HG02885 (cell line): ENCODE results near the gene PRR11.
"Not testable (repeated sequence)": the region's sequence is repeated elsewhere in the genome, so short reads cannot be mapped to it uniquely, and the experiment has no call there.

Experiments used
- ATAC-seq: cut with Tn5 transposase; IDR thresholded peaks from one replicate; pipeline ENCODE4 v1.9.1; 2021; ENCODE audit warnings: mild to moderate bottlenecking; ENCODE audit not compliant: unreplicated experiment, poor library complexity

The PRR11 gene

DNA sequence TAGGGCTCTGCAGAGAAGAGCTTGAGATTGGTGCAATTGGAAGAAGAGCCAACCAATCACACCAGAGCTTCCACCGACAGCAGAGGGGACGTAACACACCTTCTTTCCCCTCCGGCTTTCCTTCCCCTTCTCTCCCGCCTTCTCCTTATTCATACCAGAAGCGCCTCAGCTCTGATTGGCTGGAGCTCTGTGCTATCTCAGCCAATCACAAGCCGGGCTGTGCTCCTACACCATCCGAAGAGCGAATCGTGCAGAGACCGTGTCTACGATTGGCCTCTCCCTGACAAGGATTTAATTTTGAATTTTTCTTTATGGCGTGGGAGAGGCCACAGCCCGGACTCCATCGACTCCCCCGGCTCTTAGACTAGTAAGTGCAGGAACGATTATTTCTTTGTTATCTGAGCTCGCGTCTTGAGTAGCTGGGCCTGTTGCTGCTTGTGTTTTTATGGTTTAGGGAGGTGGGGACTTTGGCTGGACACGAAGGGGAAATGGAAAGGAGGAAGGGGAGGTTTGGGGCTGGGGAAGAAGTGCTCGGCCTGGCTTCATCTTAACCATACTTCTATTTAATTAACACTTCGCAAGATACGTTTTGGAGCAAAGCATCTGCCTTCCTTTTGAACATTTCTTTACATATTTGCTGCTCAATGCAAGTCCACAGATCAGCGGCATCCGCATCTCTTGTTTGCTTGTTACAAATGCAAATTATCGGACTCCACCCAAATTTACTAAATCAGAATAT is at the start of gene PRR11:
Gene PRR11 (plus strand): TSS at position 308 of the 739 bp plus-strand sequence. CDS start 14,007 bp downstream, outside the sequence.
- peak; percentile 89 for ATAC-seq

DNA sequence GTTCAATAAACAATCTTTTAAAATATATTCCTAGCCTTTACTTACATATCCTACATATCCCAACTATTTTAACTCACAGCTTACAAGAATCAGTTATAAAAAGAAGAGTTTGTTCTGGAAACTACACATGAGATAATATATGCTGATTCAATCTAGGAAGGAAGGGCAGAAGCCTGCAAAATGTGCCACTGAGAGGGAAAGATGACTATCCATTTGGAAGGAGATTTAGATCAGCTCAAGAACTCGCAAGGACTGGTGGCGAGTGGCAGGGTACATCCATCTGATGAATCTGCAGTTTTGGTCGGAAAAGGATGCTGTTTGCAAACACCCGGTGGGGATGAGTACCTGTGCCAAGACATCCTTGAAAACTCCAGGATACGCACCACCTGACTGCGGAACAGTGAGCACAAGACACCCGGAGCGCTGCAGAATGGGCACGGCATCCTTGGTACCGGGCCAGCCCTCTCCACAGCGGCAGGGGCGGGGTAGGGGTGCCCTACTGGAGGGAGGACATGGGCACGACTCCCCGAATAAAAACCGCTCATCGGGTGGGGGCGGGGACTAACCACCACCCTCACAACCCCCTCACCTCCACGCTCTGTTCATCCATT is 49.6 kb upstream of the PRR11 start:
- ATAC-seq, result peak; percentile 21

DNA sequence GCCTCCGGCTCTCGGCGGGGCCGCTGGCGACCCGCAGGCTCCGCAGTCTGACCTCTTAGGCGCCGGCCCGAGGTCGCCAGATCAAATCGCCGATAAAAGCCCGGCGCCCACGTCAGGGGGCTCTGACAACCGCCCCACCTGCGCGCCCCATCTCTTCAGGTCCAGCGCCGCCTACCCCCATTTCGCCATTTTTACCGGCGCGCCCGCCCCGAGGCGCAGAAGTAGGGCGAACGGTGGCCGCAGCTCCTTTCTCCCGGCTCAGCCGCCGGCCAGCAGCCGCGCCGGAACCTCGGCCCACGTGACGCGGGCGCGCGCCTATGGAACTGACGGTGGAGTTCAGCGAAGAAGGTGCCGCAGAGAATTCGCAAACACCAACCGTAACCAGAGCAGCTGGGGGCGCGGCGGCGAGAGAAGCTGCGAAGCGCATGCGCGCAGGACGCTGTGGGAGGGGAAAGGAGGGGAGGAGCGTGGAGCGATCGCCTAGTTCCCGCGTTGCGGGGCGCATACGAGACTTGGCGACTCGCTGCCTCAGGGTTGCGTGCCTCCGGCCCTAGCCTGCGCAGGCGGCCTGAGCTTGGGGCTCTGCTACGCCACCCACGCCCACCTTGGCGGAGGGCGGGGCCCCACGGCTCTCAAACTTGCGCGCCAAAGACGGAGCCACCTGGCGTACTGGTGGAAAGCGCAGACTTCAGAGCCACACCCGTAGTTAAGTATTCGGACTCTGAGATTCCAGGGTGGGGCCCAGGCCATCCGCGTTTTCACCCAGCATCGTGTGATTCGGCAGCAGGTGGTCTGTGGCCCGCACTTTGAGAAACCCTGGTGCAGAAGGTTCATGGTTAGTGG is 48.9 kb upstream of the PRR11 start, which contains the start of gene TRIM37:
Gene TRIM37 (minus strand): TSS at position 418 of the 843 bp plus-strand sequence. CDS start 419 bp downstream, outside the sequence.
- ATAC-seq, result peak; percentile 95

DNA sequence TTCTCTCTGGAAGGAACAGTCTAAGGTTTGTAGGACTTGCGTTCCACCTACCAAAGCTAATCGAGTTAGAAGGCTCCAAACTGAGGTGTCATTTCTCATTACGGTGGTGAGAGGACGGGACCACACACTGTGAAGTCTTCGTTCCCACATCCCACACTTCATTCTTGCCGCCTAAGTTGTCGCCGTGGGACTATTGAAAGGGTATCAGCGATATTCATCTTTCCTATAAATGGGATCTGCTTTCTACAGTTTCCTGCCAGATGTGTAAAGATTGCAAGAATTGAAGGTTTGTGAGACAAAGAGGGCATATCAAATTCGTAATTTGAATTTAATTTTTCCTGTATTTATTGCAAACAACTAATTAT is 48.3 kb upstream of the PRR11 start:
- ATAC-seq, result no peak

DNA sequence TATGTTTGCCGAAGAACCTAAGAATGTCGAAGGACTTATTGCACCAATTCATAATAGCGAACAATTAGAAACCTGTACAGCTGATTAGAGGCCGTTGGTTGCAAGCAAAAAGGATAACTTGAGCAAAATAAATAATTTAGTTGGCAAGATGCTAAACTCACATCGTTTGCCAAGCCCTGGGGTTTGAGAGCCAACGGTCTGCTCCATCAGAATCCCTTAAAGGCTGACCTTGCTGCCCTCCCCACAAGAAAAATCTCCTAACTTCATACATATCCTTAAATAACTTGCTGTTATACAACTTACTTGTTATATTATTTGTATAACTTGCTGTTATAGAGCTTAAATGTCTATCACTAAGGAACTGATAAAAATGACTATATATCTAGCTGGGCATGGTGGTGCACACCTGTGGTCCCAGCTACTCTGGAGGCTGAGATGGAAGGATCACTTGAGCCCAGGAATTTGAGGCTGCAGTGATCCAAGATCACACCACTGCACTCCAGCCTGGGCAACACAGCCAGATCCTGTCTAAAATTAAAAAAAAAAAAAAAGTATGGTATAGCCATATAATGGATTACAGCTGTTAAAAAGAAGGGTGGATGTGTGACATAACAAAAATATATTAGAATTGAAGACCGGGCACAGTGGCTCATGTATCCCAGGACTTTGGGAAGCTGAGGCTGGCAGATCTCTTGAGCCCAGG is 47.0 kb upstream of the PRR11 start:
- no peak for ATAC-seq

DNA sequence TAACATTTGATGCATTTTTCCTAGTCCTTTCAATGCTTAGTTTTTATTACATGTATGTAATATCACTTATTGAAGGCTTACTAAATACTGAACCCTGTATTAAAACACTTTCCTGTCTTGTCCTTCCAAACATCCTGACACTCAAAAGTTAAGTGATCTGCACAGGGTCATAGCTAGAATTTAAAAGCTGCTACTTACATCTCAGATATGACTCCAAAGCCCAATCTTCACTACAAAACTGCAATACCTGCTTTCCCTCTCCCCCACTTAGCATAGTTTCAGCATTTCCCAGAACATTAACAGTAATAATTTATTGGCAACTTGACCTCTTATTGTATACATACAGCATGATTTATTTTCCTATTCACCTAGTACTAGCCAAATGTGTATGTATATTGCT is 44.6 kb upstream of the PRR11 start:
- no peak for ATAC-seq

DNA sequence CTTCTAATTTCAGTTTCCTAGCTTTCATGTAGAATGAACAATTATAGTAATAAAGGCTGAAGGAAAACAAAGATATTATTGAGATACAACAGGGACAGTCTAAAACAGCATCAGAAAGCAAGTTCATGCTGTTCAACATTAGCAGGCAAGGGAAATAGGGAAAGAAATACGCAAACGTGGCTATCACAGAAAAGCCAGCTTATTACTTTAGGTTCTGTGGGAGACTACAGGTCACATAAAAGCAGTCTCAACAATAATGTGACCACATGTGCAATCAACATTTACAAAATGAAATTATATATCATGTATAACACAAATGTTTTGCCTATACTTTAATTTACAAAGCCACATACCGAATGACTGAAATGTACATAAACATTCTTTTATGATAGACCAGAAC is 44.0 kb upstream of the PRR11 start:
- ATAC-seq, result no peak

DNA sequence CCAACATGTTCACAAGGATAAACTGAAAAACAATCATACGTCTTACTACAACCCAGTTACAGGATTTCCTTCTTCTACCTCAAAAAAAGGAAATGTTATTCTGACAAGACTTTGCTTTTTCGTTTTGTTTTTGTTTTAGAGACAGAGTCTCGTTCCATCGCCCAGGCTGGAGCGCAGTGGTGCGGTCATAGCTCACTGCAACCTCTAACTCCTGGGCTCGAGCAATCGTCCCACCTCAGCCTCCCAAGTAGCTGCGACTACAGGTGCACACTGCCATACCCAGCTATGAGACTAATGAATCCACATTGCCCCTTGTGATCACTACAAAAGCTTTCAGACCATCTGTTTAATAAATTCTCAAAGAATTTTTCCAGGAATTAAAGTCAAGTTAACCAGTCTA is 40.1 kb upstream of the PRR11 start:
- no peak for ATAC-seq

DNA sequence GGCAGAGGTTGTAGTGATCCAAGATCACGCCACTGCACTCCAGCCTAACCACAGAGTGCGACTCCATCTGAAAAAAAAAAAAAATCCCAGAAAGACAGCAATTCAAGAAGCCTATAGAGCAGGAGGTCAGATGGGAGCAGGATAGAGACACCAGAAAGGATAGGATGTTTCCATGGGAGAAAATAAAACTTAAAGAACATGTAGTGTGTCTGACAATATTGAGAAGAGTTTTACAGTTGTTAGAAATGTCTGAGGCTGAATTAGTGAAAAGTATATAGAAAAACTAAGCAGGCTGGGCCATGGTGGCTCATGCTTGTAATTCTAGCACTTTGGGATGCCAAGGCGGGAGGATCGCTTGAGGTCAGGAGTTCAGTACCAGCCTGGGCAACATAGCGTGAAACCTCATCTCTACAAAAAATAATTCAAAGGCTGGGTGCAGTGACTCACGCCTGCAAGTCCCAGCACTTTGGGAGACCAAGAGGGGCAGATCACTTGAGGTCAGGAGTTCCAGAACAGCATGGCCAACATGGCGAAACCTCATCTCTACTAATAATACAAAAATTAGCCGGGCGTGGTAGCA is 33.6 kb upstream of the PRR11 start:
- ATAC-seq, result no peak

DNA sequence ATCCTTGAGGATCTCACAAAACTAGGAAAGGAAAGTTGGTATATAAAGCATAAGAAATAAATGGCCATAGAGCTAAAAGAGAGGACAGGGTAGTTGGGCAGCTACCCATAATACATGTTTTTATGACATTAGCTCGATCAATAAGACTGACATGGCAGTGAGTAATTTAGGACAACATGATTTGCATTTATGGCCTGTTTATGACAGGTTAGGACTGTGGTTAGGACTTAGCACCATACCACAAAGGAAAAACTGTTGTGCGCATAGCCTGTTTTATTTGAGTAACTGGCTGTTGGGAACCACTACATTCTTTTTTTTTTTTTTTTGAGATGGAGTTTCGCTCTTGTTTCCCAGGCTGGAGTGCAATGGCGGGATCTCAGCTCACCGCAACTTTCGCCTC is 30.9 kb upstream of the PRR11 start:
- ATAC-seq, result no peak

DNA sequence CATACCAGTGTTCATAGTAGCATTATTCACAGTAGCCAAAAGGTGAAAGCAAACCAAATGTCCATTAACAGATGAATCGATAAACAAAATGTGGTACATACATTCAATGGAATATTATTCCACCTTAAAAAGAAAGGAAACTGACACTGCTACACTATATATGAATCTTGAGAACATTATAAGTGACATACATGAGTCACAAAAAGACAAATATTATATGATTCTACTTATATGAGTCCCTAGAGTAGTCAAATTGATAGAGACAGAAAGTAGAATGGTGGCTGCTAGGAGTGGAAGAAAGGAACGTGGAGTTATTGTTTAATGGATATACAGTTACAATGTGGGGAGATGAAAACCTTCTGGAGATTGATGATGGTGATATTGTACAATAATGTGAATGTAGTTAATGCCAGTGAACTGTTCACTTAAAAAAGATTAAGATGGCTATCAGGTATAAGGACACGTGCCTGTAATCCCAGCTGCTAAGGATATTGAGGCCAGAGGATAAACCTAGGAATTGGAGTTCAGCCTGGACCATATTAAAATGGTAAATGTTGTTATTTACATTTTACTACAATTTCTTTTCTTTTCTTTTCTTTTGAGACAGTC is 28.6 kb upstream of the PRR11 start:
- ATAC-seq, result no peak

DNA sequence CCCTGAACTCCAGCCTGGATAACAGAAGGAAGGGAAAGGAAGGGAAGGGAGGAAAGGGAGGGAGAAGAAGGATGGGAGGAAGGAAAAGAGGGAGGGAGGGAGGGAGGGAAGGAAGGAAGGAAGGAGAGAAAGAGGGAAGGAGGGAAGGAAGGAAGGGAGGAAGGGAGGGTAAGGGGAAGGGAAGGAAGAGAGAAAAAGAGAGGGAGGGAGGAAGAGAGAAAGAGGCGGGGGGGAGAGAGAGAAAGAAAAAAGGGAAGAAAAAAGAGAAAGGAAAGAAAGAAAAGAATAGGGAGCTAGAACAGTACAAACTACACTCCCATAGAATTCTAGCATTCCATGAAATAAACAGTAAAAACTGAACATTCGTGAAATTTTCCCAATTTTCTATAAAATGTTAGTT is 25.7 kb upstream of the PRR11 start:
- ATAC-seq, result no peak

DNA sequence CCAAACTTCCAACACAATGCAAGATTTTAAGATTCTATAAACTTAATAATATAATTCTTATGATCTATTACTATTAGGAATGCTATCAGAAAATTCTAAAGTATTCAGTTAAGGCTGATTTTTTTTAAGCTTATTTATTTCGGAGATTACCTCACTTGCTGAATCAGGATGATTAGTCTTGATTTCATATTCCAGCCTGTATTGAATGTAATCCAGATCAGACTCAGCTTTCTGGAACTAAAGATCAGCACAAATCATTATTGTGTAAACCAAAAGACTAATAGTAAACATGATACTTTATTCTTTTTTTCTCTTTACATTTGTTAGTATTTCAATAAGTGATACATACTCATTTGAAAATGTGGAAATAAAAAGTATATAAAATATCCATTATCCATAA is 24.4 kb upstream of the PRR11 start:
- no peak for ATAC-seq

DNA sequence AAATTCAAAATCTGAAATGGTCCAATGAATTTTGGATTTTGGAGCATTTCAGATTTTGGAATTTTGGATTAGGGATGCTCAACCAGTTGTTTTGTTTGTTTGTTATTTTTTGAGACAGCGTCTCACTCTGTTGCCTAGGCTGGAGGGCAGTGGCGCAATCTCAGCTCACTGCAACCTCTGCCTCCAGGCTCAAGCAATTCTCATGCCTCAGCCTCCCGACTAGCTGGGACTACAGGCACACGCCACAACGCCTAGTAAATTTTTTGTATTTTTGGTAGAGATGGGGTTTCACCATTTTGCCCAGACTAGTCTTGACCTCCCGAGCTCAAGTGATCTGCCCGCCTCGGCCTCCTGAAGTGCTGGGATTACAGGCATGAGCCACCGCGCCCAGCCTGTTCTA is 17.2 kb upstream of the PRR11 start:
- not testable (repeated sequence) for ATAC-seq

DNA sequence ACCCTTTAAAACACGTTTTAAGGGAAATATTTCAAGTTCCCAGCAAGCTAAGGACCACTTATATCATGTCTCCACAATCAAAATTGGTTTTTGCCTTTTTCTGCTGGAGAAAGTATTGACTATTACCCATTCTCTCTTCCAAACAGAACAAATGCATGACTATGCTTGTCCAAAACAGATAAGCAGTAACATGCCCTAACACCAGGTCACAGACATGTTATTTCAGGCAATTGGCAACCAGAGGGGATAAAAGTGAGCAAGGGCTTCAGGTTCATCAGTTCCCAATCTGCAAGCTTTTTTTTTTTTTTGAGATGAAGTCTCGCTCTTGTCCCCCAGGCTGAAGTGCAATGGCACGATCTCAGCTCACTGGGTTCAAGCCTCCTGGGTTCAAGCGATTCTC is 15.6 kb upstream of the PRR11 start:
- ATAC-seq, result no peak

DNA sequence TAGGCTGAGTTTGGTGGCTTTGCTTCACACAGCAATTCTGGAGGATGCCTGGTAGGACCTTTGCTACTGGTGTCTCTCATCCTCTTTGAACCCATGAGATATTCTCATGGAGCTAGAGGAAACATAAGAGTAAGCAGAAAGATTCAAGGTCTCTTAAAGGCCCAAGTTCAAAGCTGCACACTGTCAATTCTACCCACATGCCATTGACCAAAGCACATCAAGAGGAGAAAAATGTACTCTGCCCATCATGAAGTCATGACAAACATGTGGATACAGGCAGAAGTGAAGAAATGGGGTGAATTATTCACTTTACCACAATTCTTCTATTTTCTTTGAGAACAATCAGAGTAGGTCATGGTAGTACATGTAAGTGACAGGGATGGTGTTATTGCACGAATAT is 13.7 kb upstream of the PRR11 start:
- no peak for ATAC-seq

DNA sequence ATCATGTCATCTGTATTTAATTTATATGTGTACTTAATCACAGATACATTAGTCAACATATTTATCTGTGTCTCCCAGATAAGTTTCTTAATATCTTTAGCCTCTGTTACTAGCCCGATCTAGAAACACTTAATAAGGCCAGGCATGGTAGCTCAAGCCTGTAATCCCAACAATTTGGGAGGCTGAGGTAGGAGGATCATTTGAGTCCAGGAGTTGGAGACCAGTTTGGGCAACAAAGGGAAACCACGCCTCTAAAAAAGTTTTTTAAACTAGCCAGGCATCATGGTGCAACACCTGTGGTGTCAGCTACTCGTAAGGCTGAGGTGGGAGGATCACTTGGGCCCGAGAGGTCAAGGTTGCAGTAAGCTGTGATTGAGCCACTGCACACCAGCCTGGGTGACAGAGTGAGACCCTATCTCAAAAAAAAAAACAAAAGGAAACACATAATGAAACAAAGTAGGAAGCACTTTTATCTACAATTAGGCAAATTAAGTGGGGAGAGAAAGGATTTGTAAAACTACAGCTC is 9.9 kb upstream of the PRR11 start:
- ATAC-seq, result no peak

DNA sequence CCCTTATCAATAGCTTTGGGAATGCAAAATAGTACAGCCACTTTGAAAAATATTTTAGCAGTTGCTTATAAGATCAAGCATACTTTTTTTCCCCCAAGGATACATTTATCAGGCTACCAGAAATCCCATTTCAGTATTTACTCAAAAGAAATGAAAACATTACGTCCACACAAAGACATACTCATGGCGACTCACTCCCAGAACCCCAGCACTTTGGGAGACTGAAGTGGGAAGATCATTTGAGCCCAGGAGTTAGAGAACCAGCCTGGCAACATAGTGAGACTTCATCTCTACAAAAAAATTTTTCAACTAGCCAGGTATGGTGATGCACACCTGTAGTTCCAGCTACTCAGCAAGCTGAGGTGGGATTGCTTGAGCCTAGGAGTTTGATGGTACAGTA is 6.5 kb upstream of the PRR11 start:
- ATAC-seq, result no peak

DNA sequence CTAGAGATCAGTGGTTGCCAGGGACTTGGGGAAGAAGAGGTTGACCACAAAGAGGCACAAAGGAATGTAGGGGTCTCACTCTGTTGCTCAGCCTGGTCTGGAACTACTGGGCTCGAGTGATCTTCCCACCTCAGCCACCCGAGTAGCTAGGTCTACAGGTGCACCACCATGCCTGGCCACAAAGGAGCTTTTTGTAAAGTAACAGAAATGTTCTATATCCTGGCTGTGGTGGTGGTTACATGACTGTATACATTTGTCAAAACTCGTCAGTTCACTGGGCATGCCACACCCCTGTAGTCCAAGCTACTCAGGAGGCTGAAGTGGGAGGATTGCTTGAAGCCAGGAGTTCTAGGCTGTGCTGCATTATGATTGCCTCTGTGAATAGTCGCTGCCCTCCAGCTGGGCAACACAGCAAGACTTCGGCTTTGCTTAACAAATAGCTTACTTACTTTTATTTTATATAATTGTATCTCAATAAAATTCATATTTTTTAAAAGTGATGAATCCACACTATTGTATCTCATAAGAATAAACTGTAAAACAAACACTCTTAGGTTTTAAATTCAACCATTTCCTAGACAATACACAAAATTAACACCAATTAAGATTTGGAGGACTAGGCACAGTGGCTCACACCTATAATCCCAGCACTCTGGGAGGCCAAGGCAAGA is 5.6 kb upstream of the PRR11 start:
- no peak for ATAC-seq
